Glomerular endothelial cell (primary cell): ENCODE data around the gene STRA6. TPM values are rescaled to one million over a fixed set of nuclear protein-coding genes. Genes with fewer than 3 reads are reported as not detected.

Experiments
- DNase-seq: peaks from one replicate; pipeline ENCODE4 v3.0.0-alpha.2; 2011; ENCODE audit warnings: low read depth, low spot score; ENCODE audit errors: extremely low read depth
- total RNA-seq: library from RNA; depleted of rRNA; stranded (reverse); fragments of >200 nt; gene quantifications from 2 replicates; pipeline ENCODE4 v1.2.3, GENCODE V29; 2015

Gene STRA6
- total RNA-seq, 1 donor from 2014 or later, result 1.6 TPM

- no peak for DNase-seq
Observed at GRCh38 chr15:74184582-74185091, 17.9 kb downstream of the STRA6 start.

- no peak for DNase-seq
Observed at GRCh38 chr15:74182131-74182530, 20.5 kb downstream of the STRA6 start.

GRCh38 chr15:74180881-74181602 lies 21.5 kb downstream of the STRA6 start:
- no peak for DNase-seq

GRCh38 chr15:74179983-74180880 lies 22.4 kb downstream of the STRA6 start:
- no peak for DNase-seq

- no peak for DNase-seq
Observed at GRCh38 chr15:74179101-74179841, 23.3 kb downstream of the STRA6 start.

GRCh38 chr15:74178326-74179100 lies 24.1 kb downstream of the STRA6 start:
- no peak for DNase-seq

- no peak for DNase-seq
Observed at GRCh38 chr15:74176262-74177214, 26.0 kb downstream of the STRA6 start.

GRCh38 chr15:74175271-74176191 lies 27.1 kb downstream of the STRA6 start:
- DNase-seq, result no peak

GRCh38 chr15:74174958-74175253 lies 27.7 kb downstream of the STRA6 start:
- DNase-seq, result no peak

GRCh38 chr15:74174219-74174957 lies 28.2 kb downstream of the STRA6 start:
- DNase-seq, result no peak

- no peak for DNase-seq
Observed at GRCh38 chr15:74173380-74174218, 29.0 kb downstream of the STRA6 start, which contains the start of gene ISLR. Gene ISLR (plus strand): TSS chr15:74173710. CDS start chr15:74174859, 1,149 bp downstream.

GRCh38 chr15:74172701-74173379 lies 29.7 kb downstream of the STRA6 start:
- DNase-seq, result no peak

- DNase-seq, result no peak
Observed at GRCh38 chr15:74171965-74172541, 30.5 kb downstream of the STRA6 start.

GRCh38 chr15:74170875-74171578 lies 31.6 kb downstream of the STRA6 start:
- no peak for DNase-seq
